ENCODE results near the gene KAT2A. TPM values are rescaled to one million over a fixed set of nuclear protein-coding genes. Genes with fewer than 3 reads are reported as not detected.
A peak's percentile ranks its signal among the peaks of the same experiment; 100 is the strongest.

The KAT2A gene
- total and polyA plus RNA-seq, 11 donors, result 6.9 to 33.0 (median 15.3) TPM

GRCh38 chr17:42103221-42103954 lies 17.8 kb downstream of the KAT2A start:
- H3K36me3 ChIP-seq, result peaks cover 0 to 53% (median 5%) of the 10 kb centered on the region in 9 donors
- DNase-seq (peak in 1 of 5 donors; percentile 23), ATAC-seq (no peak)
- TF ChIP-seq CTCF (IDR thresholded peaks at IDR 0.05) (no peak), POLR2A (IDR thresholded peaks at IDR 0.05) (no peak)
- H3K4me1 ChIP-seq, result peaks cover 0 to 11% (median 0%) of the 10 kb centered on the region in 12 donors
- no peaks in the 10 kb centered on the region for H3K9me3 ChIP-seq
- 84 to 91% (median 86%) methylated on average over 10 to 11 of the region's 11 CpGs for WGBS, 4 donors
- H3K4me3 ChIP-seq, result no peak overlapping the region
- H3K27ac ChIP-seq, result no peak overlapping the region
- intact Hi-C loops (cut with DNase I), result loop anchor here in 6 of 10 donors (5.0 kb wide), 4 partner anchors 36 to 141 kb away; partner anchors contain the start of gene CNP (in 1 of the 6)
- peaks cover 0 to 4% (median under 1%) of the 10 kb centered on the region in 9 donors for H3K27me3 ChIP-seq

GRCh38 chr17:42101513-42102292 lies 19.5 kb downstream of the KAT2A start:
- Histone ChIP-seq H3K4me1 (peaks cover 0 to 12% (median 4%) of the 10 kb centered on the region in 12 donors), H3K27me3 (peaks cover 9 to 20% (median 16%) of the 10 kb centered on the region in 9 donors), H3K36me3 (peaks cover 0 to 38% (median 5%) of the 10 kb centered on the region in 9 donors), H3K9me3 (no peaks in the 10 kb centered on the region), H3K4me3 (no peak overlapping the region), H3K27ac (no peak overlapping the region)
- intact Hi-C loops (cut with DNase I), result loop anchor here in 6 of 10 donors (1.0 to 5.0 kb wide), 6 partner anchors 34 to 139 kb away; partner anchors contain the start of gene CNP (in 1 of the 6)
- ATAC-seq (peak; percentile 85 to 89 (median 88)), DNase-seq (peak; percentile 63 to 87 (median 78))
- TF ChIP-seq CTCF (IDR thresholded peaks at IDR 0.05) (peak; percentile 74 to 91 (median 84)), POLR2A (IDR thresholded peaks at IDR 0.05) (no peak)
- 38 to 43% (median 41%) methylated on average over 12 to 14 of the region's 14 CpGs for WGBS, 4 donors

- intact Hi-C loops (cut with DNase I), result no loop called here
- Histone ChIP-seq H3K36me3 (peaks cover 0 to 11% (median 0%) of the 10 kb centered on the region in 9 donors), H3K27ac (no peak overlapping the region), H3K4me1 (peaks cover 0 to 12% (median 4%) of the 10 kb centered on the region in 12 donors), H3K27me3 (peaks cover 9 to 38% (median 23%) of the 10 kb centered on the region in 9 donors), H3K9me3 (no peaks in the 10 kb centered on the region), H3K4me3 (no peak overlapping the region)
- ATAC-seq (no peak), DNase-seq (no peak)
- whole genome bisulfite sequencing, 4 donors, result 67 to 75% (median 71%) methylated on average over 14 of the region's 14 CpGs
- no peak for TF ChIP-seq CTCF (IDR thresholded peaks at IDR 0.05)
- TF ChIP-seq POLR2A (IDR thresholded peaks at IDR 0.05), result no peak
Measured at GRCh38 chr17:42098730-42099399, 22.3 kb downstream of the KAT2A start.
